ENCODE data around the gene PIBF1.
A peak's percentile ranks its signal among the peaks of the same experiment; 100 is the strongest.

PIBF1 gene

DNA sequence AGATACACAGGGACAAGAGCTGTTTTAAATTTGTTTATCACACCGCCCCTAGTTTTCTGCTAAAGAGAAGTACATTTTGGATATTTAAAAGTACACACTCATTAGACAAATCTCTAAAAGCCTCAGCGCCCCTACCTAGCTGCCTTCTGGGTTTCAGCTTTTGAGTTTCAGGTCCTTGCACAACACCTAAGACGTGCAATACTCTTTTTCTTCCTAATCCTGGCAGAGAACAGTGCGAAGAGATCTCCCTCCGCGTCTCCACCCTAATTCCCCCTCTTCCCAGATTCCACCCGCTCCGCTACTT lies 276.5 kb downstream of the PIBF1 start:
- DNase-seq: no peak
- Histone ChIP-seq H4K20me1 (ENCODE audit: insufficient read depth, low read length) (no peaks in the 10 kb centered on the region), H3K4me2 (ENCODE audit: insufficient read depth, low read length) (peak overlapping the region; percentile 73), H3K27ac (ENCODE audit: low read length) (no peak overlapping the region), H3K79me2 (ENCODE audit: insufficient read depth, low read length) (no peaks in the 10 kb centered on the region), H3K4me1 (ENCODE audit: insufficient read depth, low read length) (peaks cover 32% of the 10 kb centered on the region), H3K36me3 (ENCODE audit: insufficient read depth, low read length) (no peaks in the 10 kb centered on the region), H2AFZ (ENCODE audit: low read depth, low read length) (peak overlapping the region; percentile 76), H3K9ac (ENCODE audit: low read depth, low read length) (peak overlapping the region; percentile 79), H3K4me3 (ENCODE audit: low read depth in 1 of 2, low read length in 2 of 2) (peak overlapping the region; percentile 55 to 89; a peak in 3 of 4 replicates), H3K9me3 (ENCODE audit: insufficient read depth, low read length, severe bottlenecking) (no peaks in the 10 kb centered on the region), H3K27me3 (ENCODE audit: insufficient read depth, low read length, poor library complexity) (peaks cover 5% of the 10 kb centered on the region)
- TF ChIP-seq EZH2 (IDR thresholded peaks at IDR 0.05; ENCODE audit: borderline replicate concordance, low read depth, low read length, severe bottlenecking): no peak
- TF ChIP-seq, protein P1, sequence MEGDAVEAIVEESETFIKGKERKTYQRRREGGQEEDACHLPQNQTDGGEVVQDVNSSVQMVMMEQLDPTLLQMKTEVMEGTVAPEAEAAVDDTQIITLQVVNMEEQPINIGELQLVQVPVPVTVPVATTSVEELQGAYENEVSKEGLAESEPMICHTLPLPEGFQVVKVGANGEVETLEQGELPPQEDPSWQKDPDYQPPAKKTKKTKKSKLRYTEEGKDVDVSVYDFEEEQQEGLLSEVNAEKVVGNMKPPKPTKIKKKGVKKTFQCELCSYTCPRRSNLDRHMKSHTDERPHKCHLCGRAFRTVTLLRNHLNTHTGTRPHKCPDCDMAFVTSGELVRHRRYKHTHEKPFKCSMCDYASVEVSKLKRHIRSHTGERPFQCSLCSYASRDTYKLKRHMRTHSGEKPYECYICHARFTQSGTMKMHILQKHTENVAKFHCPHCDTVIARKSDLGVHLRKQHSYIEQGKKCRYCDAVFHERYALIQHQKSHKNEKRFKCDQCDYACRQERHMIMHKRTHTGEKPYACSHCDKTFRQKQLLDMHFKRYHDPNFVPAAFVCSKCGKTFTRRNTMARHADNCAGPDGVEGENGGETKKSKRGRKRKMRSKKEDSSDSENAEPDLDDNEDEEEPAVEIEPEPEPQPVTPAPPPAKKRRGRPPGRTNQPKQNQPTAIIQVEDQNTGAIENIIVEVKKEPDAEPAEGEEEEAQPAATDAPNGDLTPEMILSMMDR (IDR thresholded peaks at IDR 0.05; ENCODE audit: borderline replicate concordance, extremely low read depth, low read length, poor library complexity, severe bottlenecking): no peak
- ATAC-seq (ENCODE audit: insufficient read depth, low read depth): no peak

DNA sequence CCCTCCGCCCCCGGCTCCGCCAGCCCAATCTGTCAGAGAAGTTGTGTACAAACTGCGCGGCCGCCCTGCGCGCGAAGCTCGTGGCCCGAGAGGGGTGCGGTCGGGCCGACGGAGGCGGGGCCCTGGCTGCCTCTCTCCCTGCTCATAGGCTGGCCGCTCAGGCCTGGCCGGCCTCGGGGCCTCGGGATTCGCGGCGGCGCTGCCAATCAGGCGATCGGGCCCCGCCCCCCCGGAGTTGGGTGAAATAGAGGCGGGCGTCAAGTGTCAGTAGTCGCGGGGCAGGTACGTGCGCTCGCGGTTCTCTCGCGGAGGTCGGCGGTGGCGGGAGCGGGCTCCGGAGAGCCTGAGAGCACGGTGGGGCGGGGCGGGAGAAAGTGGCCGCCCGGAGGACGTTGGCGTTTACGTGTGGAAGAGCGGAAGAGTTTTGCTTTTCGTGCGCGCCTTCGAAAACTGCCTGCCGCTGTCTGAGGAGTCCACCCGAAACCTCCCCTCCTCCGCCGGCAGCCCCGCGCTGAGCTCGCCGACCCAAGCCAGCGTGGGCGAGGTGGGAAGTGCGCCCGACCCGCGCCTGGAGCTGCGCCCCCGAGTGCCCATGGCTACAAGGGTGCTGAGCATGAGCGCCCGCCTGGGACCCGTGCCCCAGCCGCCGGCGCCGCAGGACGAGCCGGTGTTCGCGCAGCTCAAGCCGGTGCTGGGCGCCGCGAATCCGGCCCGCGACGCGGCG lies 277.0 kb downstream of the PIBF1 start, which contains the start of gene KLF5:
KLF5 (plus strand) TSS at position 270 of the 724 bp plus-strand sequence; CDS start at position 593, 323 bp downstream.
- Histone ChIP-seq H3K4me3 (ENCODE audit: low read depth in 1 of 2, low read length in 2 of 2) (peak within 1 kb of the TSS; percentile 55 to 89; a peak in 3 of 4 replicates), H2AFZ (ENCODE audit: low read depth, low read length) (peak within 1 kb of the TSS; percentile 96), H3K4me2 (ENCODE audit: insufficient read depth, low read length) (peak within 1 kb of the TSS; percentile 73), H3K27me3 (ENCODE audit: insufficient read depth, low read length, poor library complexity) (peaks cover 5% of the 10 kb centered on the region), H3K9ac (ENCODE audit: low read depth, low read length) (peak within 1 kb of the TSS; percentile 79), H4K20me1 (ENCODE audit: insufficient read depth, low read length) (no peaks in the 10 kb centered on the region), H3K36me3 (ENCODE audit: insufficient read depth, low read length) (no peaks in the 10 kb centered on the region), H3K27ac (ENCODE audit: low read length) (peak within 1 kb of the TSS; percentile 55), H3K79me2 (ENCODE audit: insufficient read depth, low read length) (no peaks in the 10 kb centered on the region), H3K4me1 (ENCODE audit: insufficient read depth, low read length) (peaks cover 32% of the 10 kb centered on the region), H3K9me3 (ENCODE audit: insufficient read depth, low read length, severe bottlenecking) (no peaks in the 10 kb centered on the region)
- ATAC-seq (ENCODE audit: insufficient read depth, low read depth): peak; percentile 97
- TF ChIP-seq EZH2 (IDR thresholded peaks at IDR 0.05; ENCODE audit: borderline replicate concordance, low read depth, low read length, severe bottlenecking): no peak
- TF ChIP-seq, protein P1 (IDR thresholded peaks at IDR 0.05; ENCODE audit: borderline replicate concordance, extremely low read depth, low read length, poor library complexity, severe bottlenecking): no peak
- peak; percentile 95 for DNase-seq

DNA sequence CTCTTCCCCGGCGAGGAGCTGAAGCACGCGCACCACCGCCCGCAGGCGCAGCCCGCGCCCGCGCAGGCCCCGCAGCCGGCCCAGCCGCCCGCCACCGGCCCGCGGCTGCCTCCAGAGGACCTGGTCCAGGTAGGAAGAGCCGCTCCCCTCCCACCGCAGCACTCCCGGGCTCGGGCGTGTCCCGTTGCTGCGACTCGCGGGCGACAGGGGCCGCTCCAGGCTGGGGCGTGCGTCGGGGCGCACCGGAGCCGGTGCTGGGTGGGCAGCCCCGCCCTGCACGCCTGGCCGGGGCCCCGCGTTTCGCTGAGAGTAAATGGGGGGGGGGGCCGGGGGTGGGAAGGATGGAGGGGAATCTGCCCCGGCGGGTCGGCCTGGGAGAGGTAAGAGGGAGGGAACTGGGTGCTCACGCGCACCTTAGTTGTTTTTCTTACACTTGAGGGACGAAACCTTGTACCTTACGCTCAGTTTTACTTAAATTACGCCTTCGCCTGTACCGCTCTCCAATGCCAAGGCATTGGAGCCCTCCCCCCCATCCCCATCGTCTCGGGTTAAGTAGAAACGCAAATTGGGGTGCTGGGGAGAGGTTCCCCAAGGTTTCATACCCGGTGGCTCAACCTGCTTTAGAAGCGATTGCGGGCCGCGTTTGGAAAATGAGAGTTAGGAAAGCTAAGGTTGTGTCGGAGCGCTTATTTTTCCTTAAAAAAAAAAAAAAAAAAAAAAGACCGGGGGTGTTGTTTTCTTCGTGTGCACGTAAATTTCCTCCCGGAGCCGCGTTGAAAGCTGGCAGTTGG lies 277.7 kb downstream of the PIBF1 start:
- no peaks in the 10 kb centered on the region for H3K36me3 ChIP-seq (ENCODE audit: insufficient read depth, low read length)
- H3K27ac ChIP-seq (ENCODE audit: low read length): no peak overlapping the region; the same call in 1 of the 2 replicates
- H3K4me3 ChIP-seq (ENCODE audit: low read depth in 1 of 2, low read length in 2 of 2): peak overlapping the region; percentile 55 to 89; a peak in 3 of 4 replicates
- H3K27me3 ChIP-seq (ENCODE audit: insufficient read depth, low read length, poor library complexity): peaks cover 5% of the 10 kb centered on the region
- peaks cover 32% of the 10 kb centered on the region for H3K4me1 ChIP-seq (ENCODE audit: insufficient read depth, low read length)
- DNase-seq (peak; percentile 54), ATAC-seq (ENCODE audit: insufficient read depth, low read depth) (peak; percentile 27)
- no peaks in the 10 kb centered on the region for H4K20me1 ChIP-seq (ENCODE audit: insufficient read depth, low read length)
- H3K4me2 ChIP-seq (ENCODE audit: insufficient read depth, low read length): peak overlapping the region; percentile 73
- no peak for TF ChIP-seq EZH2 (IDR thresholded peaks at IDR 0.05; ENCODE audit: borderline replicate concordance, low read depth, low read length, severe bottlenecking)
- TF ChIP-seq, protein P1 (IDR thresholded peaks at IDR 0.05; ENCODE audit: borderline replicate concordance, extremely low read depth, low read length, poor library complexity, severe bottlenecking): peak; percentile 44
- peak overlapping the region; percentile 79 for H3K9ac ChIP-seq (ENCODE audit: low read depth, low read length)
- H3K79me2 ChIP-seq (ENCODE audit: insufficient read depth, low read length): no peaks in the 10 kb centered on the region
- H2AFZ ChIP-seq (ENCODE audit: low read depth, low read length): peak overlapping the region; percentile 96
- no peaks in the 10 kb centered on the region for H3K9me3 ChIP-seq (ENCODE audit: insufficient read depth, low read length, severe bottlenecking)

All from DND-41 (cell line).